ENCODE measurements around the gene BPIFB6.

DNA sequence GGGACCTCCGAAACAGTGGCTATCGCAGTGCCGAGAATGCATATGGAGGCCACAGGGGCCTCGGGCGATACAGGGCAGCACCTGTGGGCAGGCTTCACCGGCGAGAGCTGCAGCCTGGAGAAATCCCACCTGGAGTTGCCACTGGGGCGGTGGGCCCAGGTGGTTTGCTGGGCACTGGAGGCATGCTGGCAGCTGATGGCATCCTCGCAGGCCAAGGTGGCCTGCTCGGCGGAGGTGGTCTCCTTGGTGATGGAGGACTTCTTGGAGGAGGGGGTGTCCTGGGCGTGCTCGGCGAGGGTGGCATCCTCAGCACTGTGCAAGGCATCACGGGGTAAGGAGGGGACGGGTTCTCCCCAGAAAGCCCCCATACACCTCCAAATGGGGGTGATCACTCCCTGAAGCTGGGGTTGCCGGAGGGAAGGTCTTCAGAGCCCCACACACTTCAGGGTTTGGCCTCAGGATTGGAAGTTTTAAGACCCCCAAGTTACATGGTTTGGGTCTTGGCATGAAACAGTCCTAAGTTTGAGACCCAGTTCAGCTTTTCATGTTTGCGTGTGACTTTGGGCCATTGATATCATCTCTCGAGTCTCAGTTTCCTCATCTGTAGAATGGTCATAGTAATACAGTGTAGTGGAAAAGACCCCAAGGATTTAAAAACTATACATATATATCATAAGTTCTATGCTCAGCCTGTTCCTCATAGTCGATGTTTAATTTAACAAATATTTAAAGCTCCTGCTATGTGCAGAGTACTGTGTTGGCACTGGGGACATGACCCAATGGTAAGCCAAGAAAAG, 52.3 kb downstream of the BPIFB6 start:
- TF ChIP-seq POLR2A (IDR thresholded peaks at IDR 0.05): no peak
- TF ChIP-seq, protein P1, sequence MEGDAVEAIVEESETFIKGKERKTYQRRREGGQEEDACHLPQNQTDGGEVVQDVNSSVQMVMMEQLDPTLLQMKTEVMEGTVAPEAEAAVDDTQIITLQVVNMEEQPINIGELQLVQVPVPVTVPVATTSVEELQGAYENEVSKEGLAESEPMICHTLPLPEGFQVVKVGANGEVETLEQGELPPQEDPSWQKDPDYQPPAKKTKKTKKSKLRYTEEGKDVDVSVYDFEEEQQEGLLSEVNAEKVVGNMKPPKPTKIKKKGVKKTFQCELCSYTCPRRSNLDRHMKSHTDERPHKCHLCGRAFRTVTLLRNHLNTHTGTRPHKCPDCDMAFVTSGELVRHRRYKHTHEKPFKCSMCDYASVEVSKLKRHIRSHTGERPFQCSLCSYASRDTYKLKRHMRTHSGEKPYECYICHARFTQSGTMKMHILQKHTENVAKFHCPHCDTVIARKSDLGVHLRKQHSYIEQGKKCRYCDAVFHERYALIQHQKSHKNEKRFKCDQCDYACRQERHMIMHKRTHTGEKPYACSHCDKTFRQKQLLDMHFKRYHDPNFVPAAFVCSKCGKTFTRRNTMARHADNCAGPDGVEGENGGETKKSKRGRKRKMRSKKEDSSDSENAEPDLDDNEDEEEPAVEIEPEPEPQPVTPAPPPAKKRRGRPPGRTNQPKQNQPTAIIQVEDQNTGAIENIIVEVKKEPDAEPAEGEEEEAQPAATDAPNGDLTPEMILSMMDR (IDR thresholded peaks at IDR 0.05): no peak

Measured in heart left ventricle (tissue), 13 donors.